Bone marrow (tissue), 2 donors: Measurements from ENCODE around the gene RHBG.

Experiments used
- DNase-seq, 2 donors: peaks; one replicate each; lab custom pipeline; 2025; lab: John Stamatoyannopoulos, UW

RHBG gene

DNA sequence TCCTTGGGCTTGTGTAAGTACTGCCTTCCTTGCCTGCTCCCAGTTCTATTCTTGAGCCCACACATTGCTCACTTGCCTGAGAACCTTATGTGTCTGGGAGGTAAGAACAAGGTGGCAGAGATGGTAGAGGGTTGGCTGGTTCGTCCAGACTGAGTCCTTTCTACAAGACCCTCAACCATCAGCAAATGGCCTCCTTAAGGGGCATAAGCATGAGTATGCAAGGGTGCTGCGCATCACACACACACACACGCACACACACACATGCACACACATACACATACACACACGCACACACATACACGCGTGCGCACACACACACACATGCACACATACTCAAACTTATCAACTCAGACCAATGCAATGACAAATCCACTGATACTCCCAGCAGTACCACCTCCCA is 56.9 kb downstream of the RHBG start:
- DNase-seq: no peak

DNA sequence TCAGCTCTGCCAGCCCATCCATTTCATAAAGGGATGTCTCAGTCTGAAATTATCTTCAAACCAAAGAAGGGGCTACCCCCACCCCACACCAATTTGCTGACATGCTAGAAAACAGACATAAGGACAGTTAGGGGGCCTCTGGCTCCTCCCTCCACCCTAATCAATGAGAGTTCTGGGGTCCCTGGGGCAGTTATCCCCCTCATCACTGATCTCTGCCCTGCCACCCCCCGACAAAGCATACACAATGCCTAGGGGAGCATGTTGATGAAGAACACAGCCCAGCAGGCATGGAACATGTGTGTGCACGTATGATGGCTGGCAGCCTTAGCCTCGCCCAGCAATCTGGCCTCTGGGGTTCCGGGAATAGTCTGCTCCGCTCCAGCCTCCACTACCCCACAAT is 58.9 kb downstream of the RHBG start:
- no peak for DNase-seq

DNA sequence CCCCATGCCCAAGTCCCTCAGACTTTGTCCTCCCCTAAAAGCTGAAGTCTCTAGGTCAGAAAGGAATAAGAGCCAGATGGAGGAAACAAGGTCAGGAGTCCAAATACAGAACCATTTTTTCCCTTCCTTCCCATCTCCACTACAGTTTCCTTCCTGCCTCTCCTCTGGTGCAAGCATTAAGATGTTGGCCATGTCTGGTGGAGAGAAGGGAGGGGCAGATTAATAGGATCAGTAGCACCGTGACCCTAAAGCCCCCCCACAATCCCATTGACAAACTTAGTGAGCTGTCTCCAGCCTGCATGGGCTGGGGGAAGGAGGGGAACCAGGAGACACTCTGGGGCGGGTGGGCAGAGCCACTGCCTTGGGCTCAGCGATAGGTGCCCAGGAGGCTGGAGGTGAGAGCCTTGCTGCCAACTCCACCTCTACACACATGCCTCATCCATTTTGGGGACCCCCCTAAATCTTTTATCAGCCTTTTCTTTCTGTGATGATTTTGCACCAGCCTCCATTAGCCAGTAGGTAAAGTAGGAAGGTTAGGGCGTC is 59.8 kb downstream of the RHBG start:
- DNase-seq: no peak

DNA sequence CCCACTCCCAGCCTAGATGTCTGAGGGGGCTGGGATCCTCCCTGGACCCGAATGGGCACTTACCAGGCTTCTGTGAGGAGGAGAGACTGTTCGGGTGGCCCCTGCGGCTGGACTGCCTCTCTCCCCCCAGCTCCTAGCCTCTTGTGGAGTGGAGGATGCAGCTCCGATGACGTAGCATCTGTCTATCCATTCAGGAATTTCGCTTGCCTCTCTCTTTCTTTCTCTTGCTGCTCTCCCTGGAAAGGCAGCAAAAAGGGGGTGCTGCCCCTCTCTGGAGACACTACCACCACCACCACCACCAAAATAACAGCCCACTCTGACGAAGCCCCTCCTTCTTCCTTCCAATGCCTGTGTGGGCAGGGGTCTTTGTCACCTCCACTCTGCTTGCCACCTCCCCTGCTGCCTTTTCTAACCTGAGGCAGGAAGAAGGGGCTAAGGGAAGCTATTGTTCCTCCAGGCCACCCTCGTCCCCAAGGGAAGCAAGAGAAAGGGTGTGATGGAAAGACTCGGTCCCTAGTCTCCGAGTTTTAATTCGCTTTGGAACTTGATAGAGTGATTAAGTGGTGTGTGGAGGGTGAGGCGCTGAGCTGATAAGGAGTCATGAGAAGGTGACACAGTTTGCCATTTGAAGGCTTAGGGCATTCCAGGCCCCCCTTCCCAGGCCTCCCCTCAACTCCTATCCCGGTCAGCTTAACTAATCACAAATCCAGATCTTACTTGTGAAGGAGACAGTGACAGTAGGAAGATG is 60.5 kb downstream of the RHBG start:
- DNase-seq: no peak

DNA sequence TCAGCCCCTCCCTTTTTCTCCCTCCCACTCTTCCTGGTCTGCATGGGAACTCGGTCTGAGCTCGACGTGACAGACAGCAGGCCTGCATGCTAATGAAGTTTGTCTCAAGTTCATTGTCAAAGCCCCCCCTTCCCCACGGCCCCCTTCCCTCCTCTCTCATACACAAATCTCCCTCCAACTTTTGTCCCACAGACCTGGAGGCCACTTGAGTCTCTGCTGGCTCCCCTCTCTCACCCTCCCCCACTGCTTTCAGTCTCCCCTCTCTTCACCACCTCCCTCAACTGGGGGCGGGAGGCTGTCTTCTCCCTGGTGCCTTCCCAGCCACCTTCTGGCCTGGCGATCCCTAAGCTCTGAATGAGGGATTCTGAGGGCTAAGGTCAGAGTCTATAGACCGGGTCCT is 61.3 kb downstream of the RHBG start:
- no peak for DNase-seq

DNA sequence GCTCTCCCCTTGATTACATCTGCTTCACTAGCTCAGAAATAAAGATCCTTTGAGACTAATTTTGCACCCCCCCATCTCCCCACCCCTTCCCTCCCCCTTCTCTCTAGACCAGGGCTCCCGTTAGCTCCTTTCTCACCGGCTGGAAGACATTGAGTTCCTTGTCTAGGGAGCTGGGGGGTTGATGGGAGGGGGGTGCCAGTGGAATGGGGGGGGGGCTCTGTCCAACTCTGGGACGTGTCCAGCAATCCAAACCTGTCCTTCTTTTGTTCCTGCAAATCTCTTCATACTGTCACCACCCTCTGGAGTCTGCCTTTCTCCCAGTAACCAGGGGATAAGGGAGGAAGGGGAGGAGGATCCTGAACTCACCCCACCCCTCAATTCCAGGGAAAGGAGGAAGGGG is 61.9 kb downstream of the RHBG start:
- DNase-seq: no peak

DNA sequence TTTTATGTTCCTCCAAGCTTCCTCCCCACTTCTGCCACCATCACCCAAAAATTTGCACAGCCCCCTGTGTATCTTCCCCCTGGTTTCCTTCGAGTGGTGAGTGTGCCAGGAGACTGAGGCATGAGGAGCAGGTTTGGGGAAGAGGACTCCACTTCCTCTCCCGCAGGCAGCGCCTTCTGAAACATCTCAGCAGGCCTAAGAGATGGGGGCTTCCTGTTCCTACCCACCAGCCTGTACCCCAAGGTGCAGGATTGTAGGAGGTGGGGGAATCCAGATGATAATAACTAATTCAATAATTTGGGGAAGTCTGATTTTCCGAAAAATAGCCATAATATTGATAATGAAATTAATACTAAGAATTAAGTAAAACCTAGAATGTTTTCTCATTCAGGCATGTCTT is 62.4 kb downstream of the RHBG start:
- DNase-seq: no peak

DNA sequence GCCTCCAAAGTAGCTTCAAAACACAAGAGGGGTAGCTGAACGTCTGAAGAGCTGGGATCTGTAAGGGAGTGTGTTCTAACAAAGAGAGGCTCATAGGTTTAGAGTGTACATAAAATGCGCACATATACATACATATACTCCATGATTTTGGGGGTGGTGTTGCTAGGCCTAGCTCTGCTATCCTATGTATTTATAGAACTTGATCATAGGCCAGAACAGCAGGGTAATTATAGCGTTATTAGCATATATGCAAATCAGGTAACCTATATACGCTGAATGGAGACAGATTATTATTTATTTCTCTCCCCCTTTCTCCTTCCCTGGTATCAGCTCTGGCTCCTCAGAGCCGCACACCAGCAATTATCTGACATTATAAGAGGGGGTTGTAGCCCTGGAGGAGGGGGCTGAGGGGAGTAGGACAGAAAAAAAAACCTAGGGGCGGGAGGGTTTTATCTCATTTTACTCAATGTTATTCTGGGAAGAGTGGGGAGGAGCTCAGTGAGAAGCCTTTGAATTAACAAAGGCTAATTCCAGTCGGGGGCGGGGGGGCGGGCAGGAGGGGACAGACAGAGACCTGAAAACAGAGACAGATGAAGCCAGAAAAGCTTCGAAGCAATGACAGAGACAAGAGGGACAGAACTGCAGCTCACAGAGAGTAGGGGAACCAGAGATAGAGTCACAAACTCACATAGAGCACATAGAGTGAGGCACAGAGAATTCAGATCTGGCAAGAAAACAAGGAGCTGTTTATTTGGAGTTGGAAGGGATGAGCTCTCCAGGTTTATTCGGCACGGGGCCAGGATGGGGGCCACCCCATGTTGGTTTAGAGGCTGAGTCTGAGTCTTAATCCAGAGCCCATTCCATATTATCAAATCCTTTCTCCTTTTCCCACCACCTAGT is 63.0 kb downstream of the RHBG start:
- no peak for DNase-seq

DNA sequence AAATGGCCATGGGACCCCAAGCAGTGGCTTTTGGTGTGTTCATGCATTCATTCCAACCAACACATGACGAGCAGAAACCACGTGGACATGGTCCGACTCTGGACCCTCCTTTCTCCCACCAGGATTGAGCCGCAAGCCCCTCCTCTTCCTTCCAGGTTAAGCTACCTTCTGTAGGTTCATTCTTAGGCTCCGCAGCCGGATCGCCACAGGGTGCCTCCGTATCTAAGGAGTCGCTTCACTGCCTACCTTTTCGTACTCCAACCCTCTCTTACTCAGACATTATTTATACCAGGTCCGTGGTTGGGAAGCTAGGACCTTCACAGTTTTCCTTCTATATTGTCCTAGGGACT is 63.6 kb downstream of the RHBG start:
- DNase-seq: no peak

DNA sequence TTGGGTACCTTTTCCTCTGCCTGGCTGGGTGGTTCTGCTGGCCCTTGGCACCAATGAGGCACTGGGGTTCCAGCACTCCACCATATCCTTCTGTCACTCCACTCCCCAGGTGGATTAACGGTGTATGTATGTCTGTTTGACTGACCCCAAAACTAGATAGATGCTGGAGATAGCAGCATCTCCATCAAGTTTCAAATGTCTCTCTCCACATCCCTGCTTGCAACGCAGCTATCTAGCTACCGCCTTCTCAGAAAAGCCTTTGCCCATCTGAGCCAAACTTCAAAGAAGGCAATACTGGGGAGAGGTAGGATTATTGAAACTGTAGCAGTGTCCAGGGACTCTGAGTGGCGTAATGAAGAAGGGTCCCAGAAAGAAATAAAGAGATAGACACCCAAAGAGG is 64.0 kb downstream of the RHBG start:
- DNase-seq: no peak

DNA sequence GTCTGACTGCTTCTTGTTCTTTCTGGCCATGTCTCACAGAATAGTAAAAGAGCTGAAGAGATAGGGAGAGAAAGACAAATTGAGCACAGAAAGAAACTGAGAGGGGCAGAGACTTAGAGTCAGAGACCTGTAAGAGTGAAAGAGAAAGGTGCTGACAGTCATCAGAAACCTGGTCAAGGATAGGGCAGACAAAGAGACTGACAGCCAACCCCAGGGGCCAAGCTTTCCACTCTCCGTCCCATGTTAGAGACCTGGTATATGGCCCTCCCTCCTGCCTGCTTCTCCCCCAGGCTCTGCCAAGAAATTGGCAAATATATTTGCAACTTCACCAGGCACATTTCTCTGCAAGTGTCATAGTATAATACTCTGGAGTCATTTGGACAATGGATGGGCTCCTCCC is 64.6 kb downstream of the RHBG start:
- DNase-seq: no peak
